H9 (cell line): ENCODE data around the gene SMCO4. TPM values are rescaled to one million over a fixed set of nuclear protein-coding genes. Genes with fewer than 3 reads are reported as not detected.

Experiments
- DNase-seq: peaks from one replicate; pipeline ENCODE4 v3.0.0-alpha.2; 2017
- H2AFZ ChIP-seq: one replicate; pipeline ENCODE4 v1.6.1; 2013; ENCODE audit warnings: mild to moderate bottlenecking, low read length, control low read depth, moderate library complexity
- H2AK5ac ChIP-seq: 2 replicates; pipeline ENCODE4 v1.6.1; 2013; ENCODE audit warnings: low read length, control low read depth, mixed read lengths; ENCODE audit not compliant: insufficient read length
- H2BK120ac ChIP-seq: one replicate; pipeline ENCODE4 v1.6.1; 2013; ENCODE audit warnings: low read depth, mild to moderate bottlenecking, low read length, control low read depth, inconsistent platforms; ENCODE audit not compliant: poor library complexity, severe bottlenecking
- H2BK12ac ChIP-seq: 2 replicates; pipeline ENCODE4 v1.6.1; 2013; ENCODE audit warnings: low read length, control low read depth, mixed read lengths, low read depth; ENCODE audit not compliant: insufficient read length
- H2BK15ac ChIP-seq: 2 replicates; pipeline ENCODE4 v1.6.1; 2013; ENCODE audit warnings: low read depth, low read length, control low read depth
- H2BK20ac ChIP-seq: one replicate; pipeline ENCODE4 v1.6.1; 2013; ENCODE audit warnings: low read depth, mild to moderate bottlenecking, low read length, control low read depth, inconsistent platforms; ENCODE audit not compliant: poor library complexity, severe bottlenecking
- H2BK5ac ChIP-seq: 2 replicates; pipeline ENCODE4 v1.6.1; 2013; ENCODE audit warnings: low read length, control low read depth, mixed read lengths; ENCODE audit not compliant: insufficient read length
- H3K14ac ChIP-seq: 2 replicates; pipeline ENCODE4 v1.6.1; 2013; ENCODE audit warnings: low read length, control low read depth; ENCODE audit not compliant: insufficient read depth
- H3K18ac ChIP-seq: 2 replicates; pipeline ENCODE4 v1.6.1; 2013; ENCODE audit warnings: low read depth, mild to moderate bottlenecking, mixed read lengths, low read length, control low read depth; ENCODE audit not compliant: insufficient read length
- H3K23ac ChIP-seq: 2 replicates; pipeline ENCODE4 v1.6.1; 2013; ENCODE audit warnings: low read length, control low read depth, mixed read lengths, low read depth; ENCODE audit not compliant: insufficient read length
- H3K23me2 ChIP-seq: 2 replicates; pipeline ENCODE4 v1.6.1; 2013; ENCODE audit warnings: low read depth, mild to moderate bottlenecking, mixed read lengths, low read length, control low read depth; ENCODE audit not compliant: insufficient read length, poor library complexity, severe bottlenecking
- H3K27ac ChIP-seq: 2 replicates; pipeline ENCODE4 v1.5.1; 2013; ENCODE audit warnings: low read length, control low read depth, mixed read lengths, low read depth; ENCODE audit not compliant: insufficient read length
- H3K27me3 ChIP-seq: 2 replicates; pipeline ENCODE4 v1.6.1; 2013; ENCODE audit warnings: low read length, control low read depth, inconsistent platforms; ENCODE audit not compliant: insufficient read depth
- H3K4ac ChIP-seq: 2 replicates; pipeline ENCODE4 v1.6.1; 2013; ENCODE audit warnings: low read depth, mild to moderate bottlenecking, control low read depth, inconsistent platforms, low read length, moderate library complexity
- H3K4me1 ChIP-seq: 2 replicates; pipeline ENCODE4 v1.6.1; 2013; ENCODE audit warnings: low read length, control low read depth, inconsistent platforms; ENCODE audit not compliant: insufficient read depth
- H3K4me2 ChIP-seq: 2 replicates; pipeline ENCODE4 v1.6.1; 2013; ENCODE audit warnings: low read length, control low read depth, mixed read lengths; ENCODE audit not compliant: insufficient read length, insufficient read depth
- H3K56ac ChIP-seq: 2 replicates; pipeline ENCODE4 v1.6.1; 2013; ENCODE audit warnings: low read depth, mild to moderate bottlenecking, mixed read lengths, low read length, control low read depth; ENCODE audit not compliant: insufficient read length
- H3K79me1 ChIP-seq: 2 replicates; pipeline ENCODE4 v1.6.1; 2013; ENCODE audit warnings: low read depth, mild to moderate bottlenecking, moderate library complexity, low read length, control low read depth, inconsistent platforms; ENCODE audit not compliant: insufficient read depth, poor library complexity, severe bottlenecking
- H3K79me2 ChIP-seq: 2 replicates; pipeline ENCODE4 v1.6.1; 2013; ENCODE audit warnings: low read length, control low read depth, inconsistent platforms; ENCODE audit not compliant: insufficient read depth
- H3K9ac ChIP-seq: 2 replicates; pipeline ENCODE4 v1.6.1; 2013; ENCODE audit warnings: low read length, control low read depth, mixed read lengths; ENCODE audit not compliant: insufficient read length; ENCODE audit errors: extremely low read depth
- H3K9me3 ChIP-seq: one replicate; pipeline ENCODE4 v1.6.1; 2013; ENCODE audit warnings: low read depth, low read length, inconsistent platforms; ENCODE audit not compliant: control insufficient read depth
- H3T11ph ChIP-seq: one replicate; pipeline ENCODE4 v1.6.1; 2013; ENCODE audit warnings: mild to moderate bottlenecking, low read length, control low read depth, inconsistent platforms
- H4K20me1 ChIP-seq: one replicate; pipeline ENCODE4 v1.6.1; 2013; ENCODE audit not compliant: control insufficient read depth, insufficient read length, insufficient read depth
- H4K5ac ChIP-seq: 2 replicates; pipeline ENCODE4 v1.6.1; 2013; ENCODE audit warnings: low read depth, mild to moderate bottlenecking, mixed read lengths, low read length, control low read depth; ENCODE audit not compliant: insufficient read length
- H4K8ac ChIP-seq: replicated peaks from 2 replicates; pipeline ENCODE4 v1.6.1; 2013; ENCODE audit warnings: low read length, control low read depth, mixed read lengths, low read depth; ENCODE audit not compliant: insufficient read length
- H4K91ac ChIP-seq: 2 replicates; pipeline ENCODE4 v1.6.1; 2013; ENCODE audit warnings: low read depth, mild to moderate bottlenecking, moderate library complexity, mixed read lengths, low read length, control low read depth; ENCODE audit not compliant: insufficient read length
- H3K27ac Mint-ChIP-seq, 3 experiments: 2 replicates in 2 of 3; 3 replicates in 1 of 3; pipeline ENCODE4 v1.8.0; 2020 to 2021; ENCODE audit warnings: mixed read lengths in 3 of 3, mild to moderate bottlenecking in 1 of 3, moderate library complexity in 1 of 3
- H3K27me3 Mint-ChIP-seq: 2 replicates; pipeline ENCODE4 v1.8.0; 2021; ENCODE audit warnings: low read depth, mild to moderate bottlenecking, moderate library complexity, mixed read lengths
- H3K36me3 Mint-ChIP-seq, 3 experiments: 2 replicates in 2 of 3; 3 replicates in 1 of 3; pipeline ENCODE4 v1.8.0; 2020 to 2021; ENCODE audit warnings: low read depth in 3 of 3, mixed read lengths in 3 of 3; ENCODE audit not compliant: insufficient read depth in 1 of 3
- H3K4me1 Mint-ChIP-seq, 2 experiments: 2 replicates each; pipeline ENCODE4 v1.8.0; 2020; ENCODE audit warnings: mixed read lengths in 2 of 2
- H3K4me3 Mint-ChIP-seq, 2 experiments: 2 replicates in 1 of 2; 3 replicates in 1 of 2; pipeline ENCODE4 v1.8.0; 2020 to 2021; ENCODE audit warnings: mild to moderate bottlenecking in 2 of 2, mixed read lengths in 2 of 2, moderate library complexity in 1 of 2
- H3K9me3 Mint-ChIP-seq, 2 experiments: 2 replicates in 1 of 2; 3 replicates in 1 of 2; pipeline ENCODE4 v1.8.0; 2020; ENCODE audit warnings: mild to moderate bottlenecking in 2 of 2, mixed read lengths in 2 of 2, moderate library complexity in 1 of 2
- total RNA-seq: library from RNA; stranded (reverse); gene quantifications from 2 replicates; pipeline ENCODE4 v1.2.1, GENCODE V29; 2021
- TF ChIP-seq, protein P1 (sequence below): fragments of 200-600 bp; sonication (generic); conservative IDR thresholded peaks from 3 replicates; pipeline ENCODE4 v1.8.0; 2021; ENCODE audit warnings: antibody characterized with exemption, mild to moderate bottlenecking

SMCO4 gene
- total RNA-seq, 1 experiment from 2014 or later: 35.6 TPM

DNA sequence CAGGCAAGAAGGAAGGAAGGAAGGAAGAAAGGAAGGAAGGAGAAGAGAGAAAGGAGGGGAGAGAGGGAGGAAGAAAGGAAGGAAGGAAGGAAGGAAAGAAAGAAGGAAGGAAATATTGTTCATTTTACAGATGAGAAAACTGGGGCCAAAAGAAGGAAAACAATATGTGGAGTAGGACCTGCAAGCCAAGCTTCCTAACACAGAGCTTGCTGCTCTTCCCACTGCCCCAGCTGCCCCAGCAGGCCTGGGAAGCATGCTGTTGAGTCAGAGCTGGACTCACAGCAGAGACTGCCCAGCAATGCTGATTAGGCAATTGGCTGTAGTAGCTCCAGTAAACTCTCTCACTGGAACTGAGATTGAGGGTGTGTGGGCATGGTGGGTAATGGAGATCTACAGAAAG, 42.6 kb upstream of the SMCO4 start:
- TF ChIP-seq, protein P1, sequence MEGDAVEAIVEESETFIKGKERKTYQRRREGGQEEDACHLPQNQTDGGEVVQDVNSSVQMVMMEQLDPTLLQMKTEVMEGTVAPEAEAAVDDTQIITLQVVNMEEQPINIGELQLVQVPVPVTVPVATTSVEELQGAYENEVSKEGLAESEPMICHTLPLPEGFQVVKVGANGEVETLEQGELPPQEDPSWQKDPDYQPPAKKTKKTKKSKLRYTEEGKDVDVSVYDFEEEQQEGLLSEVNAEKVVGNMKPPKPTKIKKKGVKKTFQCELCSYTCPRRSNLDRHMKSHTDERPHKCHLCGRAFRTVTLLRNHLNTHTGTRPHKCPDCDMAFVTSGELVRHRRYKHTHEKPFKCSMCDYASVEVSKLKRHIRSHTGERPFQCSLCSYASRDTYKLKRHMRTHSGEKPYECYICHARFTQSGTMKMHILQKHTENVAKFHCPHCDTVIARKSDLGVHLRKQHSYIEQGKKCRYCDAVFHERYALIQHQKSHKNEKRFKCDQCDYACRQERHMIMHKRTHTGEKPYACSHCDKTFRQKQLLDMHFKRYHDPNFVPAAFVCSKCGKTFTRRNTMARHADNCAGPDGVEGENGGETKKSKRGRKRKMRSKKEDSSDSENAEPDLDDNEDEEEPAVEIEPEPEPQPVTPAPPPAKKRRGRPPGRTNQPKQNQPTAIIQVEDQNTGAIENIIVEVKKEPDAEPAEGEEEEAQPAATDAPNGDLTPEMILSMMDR: no peak
- H3K27ac ChIP-seq: no peak overlapping the region
- no peak overlapping the region for H4K91ac ChIP-seq
- H3K23me2 ChIP-seq: no peaks in the 10 kb centered on the region
- H3K36me3 Mint-ChIP-seq: peaks cover 0 to 1% (median 0%) of the 10 kb centered on the region in 3 experiments; a peak in 1 of 7 replicates
- H3K4me1 Mint-ChIP-seq: no peaks in the 10 kb centered on the region
- no peak overlapping the region for H3K4ac ChIP-seq
- H3K56ac ChIP-seq: no peak overlapping the region
- no peak overlapping the region for H3K23ac ChIP-seq
- no peaks in the 10 kb centered on the region for H3K27me3 ChIP-seq
- peaks cover 4% of the 10 kb centered on the region; the same call in 1 of the 2 replicates for H3K27me3 Mint-ChIP-seq
- H2BK5ac ChIP-seq: no peak overlapping the region
- no peak overlapping the region for H3K9ac ChIP-seq
- H3K9me3 Mint-ChIP-seq: no peaks in the 10 kb centered on the region
- H2AFZ ChIP-seq: no peak overlapping the region
- no peak overlapping the region for H4K8ac ChIP-seq
- H3K14ac ChIP-seq: no peak overlapping the region
- no peaks in the 10 kb centered on the region for H3K9me3 ChIP-seq
- H2BK15ac ChIP-seq: no peak overlapping the region
- H3K4me2 ChIP-seq: no peak overlapping the region
- H3T11ph ChIP-seq: no peak overlapping the region
- H4K5ac ChIP-seq: no peak overlapping the region
- H4K20me1 ChIP-seq: no peaks in the 10 kb centered on the region
- no peaks in the 10 kb centered on the region for H3K79me1 ChIP-seq
- H2BK12ac ChIP-seq: no peak overlapping the region
- H2BK20ac ChIP-seq: no peak overlapping the region
- H3K4me1 ChIP-seq: no peaks in the 10 kb centered on the region
- no peak overlapping the region; a peak in 1 of 7 replicates for H3K27ac Mint-ChIP-seq
- DNase-seq: no peak
- no peak overlapping the region for H3K4me3 Mint-ChIP-seq
- H2AK5ac ChIP-seq: no peak overlapping the region
- no peak overlapping the region for H2BK120ac ChIP-seq
- no peak overlapping the region for H3K18ac ChIP-seq
- no peaks in the 10 kb centered on the region for H3K79me2 ChIP-seq
